Measurements from ENCODE around the gene PCSK2. TPM values are rescaled to one million over a fixed set of nuclear protein-coding genes. Genes with fewer than 3 reads are reported as not detected.

The PCSK2 gene
- total and polyA plus RNA-seq, 2 of the 8 experiments (the other 6 are each of a cell fraction or from before 2014, with no cell fraction given): 1.9 to 4.2 TPM

- TF ChIP-seq MAX (IDR thresholded peaks at IDR 0.05): no peak
Observed at GRCh38 chr20:17471606-17472187, 244.9 kb downstream of the PCSK2 start (continued).

Data from H1 (cell line).